ENCODE results near the gene TMEM229A. TPM values are rescaled to one million over a fixed set of nuclear protein-coding genes. Genes with fewer than 3 reads are reported as not detected.

TMEM229A gene
- total RNA-seq, 4 donors from 2014 or later, result 0.63 TPM; not detected in 3

- Histone ChIP-seq H3K27ac (no peak overlapping the region), H3K4me1 (no peaks in the 10 kb centered on the region), H3K9me3 (no peaks in the 10 kb centered on the region), H3K36me3 (no peaks in the 10 kb centered on the region), H3K4me3 (no peak overlapping the region), H3K27me3 (no peaks in the 10 kb centered on the region)
- DNase-seq (ENCODE audit: low spot score in 2 of 2), result no peak
- TF ChIP-seq CTCF (IDR thresholded peaks at IDR 0.05) (no peak), POLR2A (IDR thresholded peaks at IDR 0.05) (no peak), EP300 (IDR thresholded peaks at IDR 0.05) (no peak)
- WGBS, 2 donors, result 48 to 61% methylated on average over 4 of the region's 4 CpGs
Observed at GRCh38 chr7:124059375-124059774, 26.5 kb upstream of the TMEM229A start.

- TF ChIP-seq POLR2A (IDR thresholded peaks at IDR 0.05) (no peak), EP300 (IDR thresholded peaks at IDR 0.05) (no peak), CTCF (IDR thresholded peaks at IDR 0.05) (no peak)
- H3K27ac ChIP-seq, result no peak overlapping the region
- H3K9me3 ChIP-seq, result no peaks in the 10 kb centered on the region
- H3K4me3 ChIP-seq, result no peak overlapping the region
- 35 to 48% methylated on average over 2 of the region's 2 CpGs for WGBS, 2 donors
- no peaks in the 10 kb centered on the region for H3K36me3 ChIP-seq
- no peak for DNase-seq (ENCODE audit: low spot score in 2 of 2)
- H3K4me1 ChIP-seq, result no peaks in the 10 kb centered on the region
- H3K27me3 ChIP-seq, result no peaks in the 10 kb centered on the region
Observed at GRCh38 chr7:124058515-124058914, 25.6 kb upstream of the TMEM229A start.

GRCh38 chr7:124057872-124058271, 25.0 kb upstream of the TMEM229A start:
- no peaks in the 10 kb centered on the region for H3K4me1 ChIP-seq
- H3K4me3 ChIP-seq, result no peak overlapping the region
- TF ChIP-seq CTCF (IDR thresholded peaks at IDR 0.05), result no peak
- TF ChIP-seq POLR2A (IDR thresholded peaks at IDR 0.05), result no peak
- TF ChIP-seq EP300 (IDR thresholded peaks at IDR 0.05), result no peak
- H3K36me3 ChIP-seq, result no peaks in the 10 kb centered on the region
- 61 to 63% methylated on average over 5 of the region's 5 CpGs for WGBS, 2 donors
- no peaks in the 10 kb centered on the region for H3K9me3 ChIP-seq
- no peak overlapping the region for H3K27ac ChIP-seq
- no peak for DNase-seq (ENCODE audit: low spot score in 2 of 2)
- no peaks in the 10 kb centered on the region for H3K27me3 ChIP-seq

GRCh38 chr7:124056234-124056633, 23.4 kb upstream of the TMEM229A start:
- WGBS, 2 donors, result 60 to 65% methylated on average over 1 of the region's 1 CpG
- no peak for TF ChIP-seq CTCF (IDR thresholded peaks at IDR 0.05)
- no peak for TF ChIP-seq EP300 (IDR thresholded peaks at IDR 0.05)
- no peak for TF ChIP-seq POLR2A (IDR thresholded peaks at IDR 0.05)
- H3K4me3 ChIP-seq, result no peak overlapping the region

GRCh38 chr7:124051681-124052377, 19.0 kb upstream of the TMEM229A start:
- no peaks in the 10 kb centered on the region for H3K27me3 ChIP-seq
- TF ChIP-seq EP300 (IDR thresholded peaks at IDR 0.05) (no peak), CTCF (IDR thresholded peaks at IDR 0.05) (no peak), POLR2A (IDR thresholded peaks at IDR 0.05) (no peak)
- no peaks in the 10 kb centered on the region for H3K4me1 ChIP-seq
- H3K27ac ChIP-seq, result no peak overlapping the region
- H3K4me3 ChIP-seq, result no peak overlapping the region
- no peaks in the 10 kb centered on the region for H3K36me3 ChIP-seq
- H3K9me3 ChIP-seq, result no peaks in the 10 kb centered on the region
- DNase-seq (ENCODE audit: low spot score in 2 of 2), result no peak
- WGBS, 2 donors, result 37 to 50% methylated on average over 1 of the region's 1 CpG

More at GRCh38 chr7:124056234-124056633, 23.4 kb upstream of the TMEM229A start:
- no peaks in the 10 kb centered on the region for H3K27me3 ChIP-seq
- H3K36me3 ChIP-seq, result no peaks in the 10 kb centered on the region
- H3K4me1 ChIP-seq, result no peaks in the 10 kb centered on the region
- H3K9me3 ChIP-seq, result no peaks in the 10 kb centered on the region
- DNase-seq (ENCODE audit: low spot score in 2 of 2), result no peak
- no peak overlapping the region for H3K27ac ChIP-seq

Data from tibial nerve (tissue), 4 donors.